Cardiac septum (tissue), 1 donor: ENCODE data around the gene LIAS. TPM values are rescaled to one million over a fixed set of nuclear protein-coding genes. Genes with fewer than 3 reads are reported as not detected.
A peak's percentile ranks its signal among the peaks of the same experiment; 100 is the strongest.

ENCODE experiments used
- DNase-seq: peaks from one replicate; pipeline ENCODE4 v3.0.0-alpha.2; 2020; ENCODE audit warnings: low spot score
- intact Hi-C: fragments of 100-400 bp; cut with DNase I; formaldehyde crosslinking; loops from one replicate; pipeline ENCODE4 v1.14.0; 2022
- microRNA-seq: library from miRNA; unstranded; fragments of <30 nt; microRNA quantifications from one replicate; pipeline ENCODE4 v1.2.0, GENCODE V29; 2020
- total RNA-seq: library from RNA; stranded (reverse); fragmentation: NEBNext Ultra II Directional; extraction: Animal tissue kit (Norgen Biotek cat#: 25700); gene quantifications from one replicate; pipeline ENCODE4 v1.2.1, GENCODE V29; 2021
- donor health status: DM: no; HTN: no; CAD: no.

Gene LIAS
- total RNA-seq, 1 donor from 2014 or later, result 15.2 TPM

DNA sequence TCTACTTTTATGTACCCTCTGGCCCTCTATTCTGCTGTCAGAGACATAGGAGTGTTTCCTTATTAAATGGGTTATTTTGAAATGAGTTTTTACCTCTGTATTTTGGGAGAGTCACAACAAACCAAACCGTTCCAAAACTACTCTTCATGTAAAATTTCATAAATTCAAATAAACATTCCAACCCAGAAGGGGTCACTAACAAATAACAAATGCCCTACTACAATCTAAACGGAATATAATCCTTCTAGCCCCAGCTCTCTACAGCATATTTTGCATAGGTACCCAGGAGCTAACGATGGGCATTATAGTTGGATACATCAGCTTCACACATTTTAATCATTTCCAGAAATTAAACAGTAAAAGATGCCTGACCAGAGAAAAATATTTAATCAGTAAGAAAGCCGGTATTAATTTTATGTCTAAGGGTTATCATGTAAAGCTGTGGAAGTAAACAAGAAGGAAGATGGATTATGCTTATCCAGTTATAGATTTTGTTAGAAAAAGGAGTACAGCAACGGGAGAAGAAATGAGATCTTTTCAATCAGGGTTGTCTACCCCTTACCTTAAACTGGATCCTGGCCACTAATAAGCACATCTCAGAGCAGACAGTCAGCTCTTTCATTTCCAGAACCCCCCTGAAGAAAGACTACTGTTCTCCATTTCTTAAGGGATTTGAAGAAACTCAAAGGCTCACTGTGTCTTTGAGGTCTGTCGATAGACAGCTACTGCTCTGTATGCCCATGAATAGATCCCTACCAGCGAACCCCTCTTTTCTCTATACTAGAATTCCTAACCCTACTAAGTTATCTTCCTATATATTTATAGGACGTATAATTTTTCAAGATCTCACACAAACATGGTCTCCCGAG, 67.2 kb downstream of the LIAS start:
- no peak for DNase-seq
- intact Hi-C loops, result loop anchor here (2.0 to 5.0 kb wide), 5 partner anchors 69 to 531 kb away; partner anchors contain the start of genes LIAS, N4BP2, RPL9 and UBE2K

DNA sequence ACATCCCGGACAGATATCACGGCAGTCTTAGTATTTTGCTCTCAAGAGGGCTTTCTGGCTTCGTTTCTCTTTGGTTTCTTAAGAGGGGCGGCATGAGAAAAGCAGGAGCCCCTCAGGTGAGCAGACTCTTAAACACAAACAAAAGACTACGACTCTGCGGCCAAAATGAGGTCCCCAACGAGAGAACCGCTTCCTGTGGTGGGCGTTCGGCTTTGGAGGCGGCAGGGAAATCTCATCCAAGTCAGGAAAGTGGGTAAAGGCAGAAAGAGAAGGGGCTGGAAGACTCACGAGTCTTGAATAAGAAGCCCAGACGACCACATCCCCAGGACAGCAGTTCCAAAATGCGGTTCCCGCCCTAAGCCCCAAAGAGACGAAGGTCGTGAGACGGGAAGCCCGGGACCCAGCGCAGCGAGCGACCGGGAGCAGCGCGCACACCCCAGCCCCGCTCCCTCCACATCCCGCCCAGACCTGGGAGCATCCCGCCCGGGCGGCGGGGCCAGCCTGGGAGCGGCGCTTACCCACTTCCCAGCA, 68.0 kb downstream of the LIAS start:
- DNase-seq, result no peak
- intact Hi-C loops, result loop anchor here (1.0 to 5.0 kb wide), 6 partner anchors 70 to 530 kb away; partner anchors contain the start of genes LIAS, N4BP2, RPL9 and UBE2K

DNA sequence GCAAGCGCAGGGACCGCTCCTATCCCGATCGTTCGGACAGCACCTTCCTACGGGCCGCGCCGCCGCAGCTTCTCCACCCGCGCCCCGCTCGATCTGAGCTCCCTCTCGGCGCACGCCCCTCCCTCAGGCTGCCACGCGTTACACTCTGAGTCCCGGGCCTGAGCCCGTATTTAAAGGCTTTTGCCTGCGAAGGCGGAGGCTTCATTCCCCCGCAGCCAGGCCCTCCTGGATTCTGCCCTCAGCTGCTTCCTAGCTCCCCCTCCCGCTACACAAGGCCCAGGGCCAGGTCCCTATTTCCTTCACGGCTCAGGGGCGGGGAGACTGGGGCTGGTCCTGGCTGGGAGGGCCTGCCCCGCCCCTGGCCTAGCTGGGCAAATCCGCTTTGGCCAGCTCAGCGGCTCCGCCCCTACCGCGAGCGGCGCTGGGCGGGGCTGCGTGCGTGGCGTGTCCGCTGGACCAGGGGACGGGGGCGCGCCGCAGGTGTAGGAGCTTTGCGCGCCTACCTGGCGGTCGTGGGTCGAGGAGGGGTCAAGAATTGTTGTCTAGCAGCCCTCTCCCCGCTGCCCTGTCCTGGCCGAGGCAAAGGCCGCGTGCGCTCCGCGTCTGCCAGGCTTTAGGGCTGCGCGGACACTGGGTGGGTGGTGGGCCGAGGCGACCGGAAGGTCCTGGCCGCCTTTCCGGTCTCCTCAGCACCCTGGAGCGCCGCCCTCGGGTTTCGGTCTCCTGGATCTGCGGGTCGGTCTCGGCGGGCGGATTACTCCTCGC, 68.6 kb downstream of the LIAS start, which contains the start of gene UGDH:
Gene UGDH, minus strand, starts transcription at position 144 of the 765 bp plus-strand sequence. CDS start 5,927 bp downstream, outside the sequence.
- DNase-seq, result peak; percentile 99
- intact Hi-C loops, result loop anchor here (1.0 to 5.0 kb wide), 6 partner anchors 70 to 530 kb away; partner anchors contain the start of genes LIAS, N4BP2, RPL9 and UBE2K

DNA sequence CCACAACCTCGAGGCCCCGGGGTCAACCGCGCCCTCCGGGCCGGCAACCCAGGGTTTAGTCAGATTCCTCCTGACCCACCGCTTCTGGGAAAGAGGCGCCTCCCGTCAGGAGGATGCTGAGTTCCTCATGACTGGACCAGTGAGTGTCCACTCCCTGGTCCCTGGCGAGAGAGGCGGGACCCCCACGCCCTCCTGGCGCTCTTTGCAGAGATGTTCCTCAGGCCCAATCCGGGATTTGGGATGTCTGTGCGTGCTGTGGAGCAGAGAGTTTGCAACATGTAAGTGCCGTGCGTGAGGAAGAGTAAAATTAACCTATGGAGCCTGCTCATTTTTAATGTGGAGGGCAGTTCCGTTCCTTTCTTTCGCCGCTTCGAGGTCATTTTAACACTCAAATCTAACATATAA, 69.2 kb downstream of the LIAS start:
- intact Hi-C loops, result loop anchor here (5.0 kb wide), 3 partner anchors 71 to 529 kb away; partner anchors contain the start of genes LIAS, N4BP2 and RPL9
- peak; percentile 88 for DNase-seq

Small RNA genes within 50 kb of the gene (microRNA-seq; reads per million reads assigned to microRNA genes)
- gene MIR5591, result not detected

Other genes with a start within 250 kb of the LIAS start
- gene RFC1, start 92.7 kb upstream of the LIAS start, total RNA-seq, result 22.3 TPM
- 0.05 TPM for gene KLB, start 52.1 kb upstream of the LIAS start, total RNA-seq
- gene RPL9, start 134 bp upstream of the LIAS start, total RNA-seq, result 532 TPM
- 18.1 TPM for gene UGDH, start 68.4 kb downstream of the LIAS start, total RNA-seq
- 12.1 TPM for gene SMIM14, start 179.8 kb downstream of the LIAS start, total RNA-seq
- 57.0 TPM for gene UBE2K, start 239.1 kb downstream of the LIAS start, total RNA-seq